Hindlimb muscle (tissue), 1 donor: ENCODE results near the gene ANO4. TPM values are rescaled to one million over a fixed set of nuclear protein-coding genes. Genes with fewer than 3 reads are reported as not detected.

ENCODE experiments used
- DNase-seq: peaks from one replicate; pipeline ENCODE4 v3.0.0-alpha.2; 2013
- polyA plus RNA-seq: library from polyadenylated mRNA; unstranded; fragments of 120-200 nt; gene quantifications from one replicate; pipeline ENCODE4 v1.2.1, GENCODE V29; 2013; ENCODE audit not compliant: insufficient read length

ANO4 gene
- polyA plus RNA-seq: 0.80 TPM

DNA sequence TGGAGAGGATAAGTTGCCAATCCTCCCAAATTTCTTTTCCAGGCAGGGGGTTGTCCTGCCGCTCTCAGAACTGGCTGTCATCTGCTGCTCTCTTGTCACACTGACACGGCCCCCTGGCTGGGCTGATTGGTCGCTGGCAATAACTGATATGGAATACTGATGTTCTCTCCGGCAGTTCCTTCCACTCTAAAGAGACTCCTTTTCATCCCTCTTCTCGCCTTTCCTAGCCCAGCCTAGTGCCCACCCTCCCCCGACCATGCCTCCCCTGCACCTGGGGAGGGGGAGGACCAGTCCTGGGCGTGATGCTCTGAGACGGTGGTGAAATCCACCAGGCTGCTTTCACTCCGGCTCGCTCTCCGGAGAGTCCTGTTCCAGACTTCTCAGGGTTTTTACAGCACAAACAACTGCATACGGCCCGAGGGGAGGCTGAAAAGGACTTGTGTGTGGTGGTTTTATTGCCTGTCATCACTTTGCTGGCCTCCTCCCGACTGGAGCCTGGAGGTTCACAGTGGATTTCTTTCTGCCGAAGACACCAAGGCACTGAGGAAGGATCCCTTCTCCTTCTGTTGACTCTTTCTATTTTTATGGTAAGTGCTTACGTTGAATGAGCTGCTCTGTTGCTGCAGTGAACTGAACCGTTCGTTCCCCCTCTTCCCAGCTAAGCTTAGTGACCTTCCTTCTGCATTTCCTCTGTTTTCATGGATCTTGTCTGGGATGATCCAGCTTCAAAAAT is at the start of gene ANO4:
ANO4 (plus strand) TSS at position 336 of the 733 bp plus-strand sequence. CDS start 107,010 bp downstream, outside the sequence.
- no peak for DNase-seq

DNA sequence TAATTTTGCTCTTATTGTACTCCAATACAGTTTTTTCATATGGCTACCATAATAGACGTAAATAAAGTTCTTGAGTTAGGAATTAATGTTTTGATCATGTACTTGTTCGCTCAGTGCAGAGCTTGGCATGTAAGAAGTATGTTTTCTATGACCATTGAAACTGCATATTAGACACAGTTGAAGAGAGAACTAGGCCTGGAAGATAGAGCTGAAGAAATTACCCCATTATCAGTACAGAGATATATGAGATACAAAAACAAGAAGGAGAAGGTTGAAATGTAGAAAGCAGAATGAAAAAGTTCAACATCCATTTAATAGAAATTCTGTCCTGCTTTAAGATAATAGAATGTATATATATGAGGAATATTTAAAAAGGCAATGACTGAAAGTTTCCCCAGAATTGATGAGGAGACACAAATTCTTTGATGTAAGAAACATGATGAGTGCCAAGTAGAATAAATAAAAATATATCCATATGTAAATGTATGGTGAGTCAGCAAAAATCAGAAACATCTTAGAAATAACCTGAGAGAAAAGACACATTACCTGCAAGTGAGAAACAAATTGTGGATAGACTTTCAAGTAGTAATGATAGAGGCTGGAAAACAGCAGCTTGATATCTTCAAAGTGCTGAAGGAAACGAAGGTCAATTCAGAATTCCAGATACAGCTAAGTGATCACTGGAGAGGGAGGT is 49.1 kb upstream of the ANO4 start:
- DNase-seq: no peak

DNA sequence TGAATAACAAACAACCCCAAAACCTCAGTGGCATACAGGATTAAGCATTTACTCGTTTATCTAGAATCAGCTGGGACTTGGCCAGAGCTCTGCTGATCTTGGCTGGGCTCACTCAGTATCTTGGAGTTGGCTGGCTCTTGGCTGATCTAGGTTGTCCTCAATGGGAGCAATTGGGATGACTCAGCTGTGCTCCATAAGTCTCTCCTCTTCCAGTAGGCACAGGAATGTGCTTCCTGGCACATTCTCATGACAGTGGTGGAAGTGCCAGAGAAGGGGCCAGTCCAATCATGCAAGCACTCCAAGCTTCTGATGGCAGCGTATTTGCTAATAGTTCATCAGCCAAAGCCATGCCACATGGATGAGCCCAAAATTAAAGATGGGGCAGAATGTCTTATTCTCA is 41.7 kb upstream of the ANO4 start:
- DNase-seq: no peak

DNA sequence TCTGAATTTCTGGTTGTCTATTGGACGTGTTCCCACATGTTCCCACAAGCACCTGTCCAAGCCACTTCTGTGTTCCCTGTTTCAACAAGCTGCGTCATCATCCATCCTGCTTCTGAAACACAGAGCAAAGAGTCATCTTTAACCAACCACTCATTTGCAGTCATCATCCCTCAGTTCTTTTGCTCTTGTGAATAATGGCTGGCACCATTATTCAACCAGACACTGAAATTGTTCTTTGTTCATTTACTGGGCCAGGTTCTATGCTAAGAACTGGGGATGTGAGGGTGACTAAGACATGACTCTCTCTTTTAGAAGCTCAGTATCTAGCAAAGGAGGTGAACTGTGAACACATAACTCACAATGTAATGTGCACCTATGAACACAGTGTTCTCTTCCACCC is 40.7 kb upstream of the ANO4 start:
- DNase-seq: no peak

DNA sequence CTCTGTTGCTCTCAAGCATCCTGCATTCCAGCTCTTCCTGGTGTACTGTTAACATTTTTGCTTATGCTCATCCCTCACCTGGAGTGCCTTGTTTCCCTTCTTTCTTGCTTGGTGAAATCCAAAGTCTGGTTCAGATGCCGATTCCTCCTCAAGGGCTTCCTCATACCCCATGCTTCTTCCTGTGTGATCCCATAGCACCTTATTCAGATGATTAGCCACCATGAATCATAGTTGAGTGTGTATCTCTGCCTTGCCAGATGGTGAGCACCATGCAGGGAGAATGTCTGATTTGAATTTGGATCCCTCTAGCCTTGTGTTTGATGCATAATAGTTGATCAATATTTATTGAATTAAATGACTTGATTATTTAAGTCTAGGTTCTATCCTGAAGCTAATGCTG is 39.4 kb upstream of the ANO4 start:
- DNase-seq: no peak

DNA sequence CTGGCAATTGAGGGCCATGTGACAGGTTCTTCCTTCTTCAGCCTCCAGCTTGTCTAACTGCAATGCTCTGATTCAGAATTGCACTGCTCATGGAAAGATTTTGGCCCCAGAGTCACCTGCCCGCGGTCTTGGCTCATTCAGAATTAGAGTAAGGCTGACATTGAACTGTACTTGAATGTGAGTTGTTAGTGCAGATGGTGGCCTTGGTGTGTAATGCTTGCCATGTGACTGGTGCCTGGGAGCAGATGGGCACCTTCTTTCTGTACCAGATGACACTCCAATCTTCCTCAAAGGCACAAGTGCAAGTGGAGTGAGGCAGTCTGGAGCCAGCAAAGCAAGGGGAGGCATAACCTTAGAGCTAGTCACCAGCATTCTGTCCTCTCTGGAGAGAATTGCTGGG is 36.5 kb upstream of the ANO4 start:
- no peak for DNase-seq

DNA sequence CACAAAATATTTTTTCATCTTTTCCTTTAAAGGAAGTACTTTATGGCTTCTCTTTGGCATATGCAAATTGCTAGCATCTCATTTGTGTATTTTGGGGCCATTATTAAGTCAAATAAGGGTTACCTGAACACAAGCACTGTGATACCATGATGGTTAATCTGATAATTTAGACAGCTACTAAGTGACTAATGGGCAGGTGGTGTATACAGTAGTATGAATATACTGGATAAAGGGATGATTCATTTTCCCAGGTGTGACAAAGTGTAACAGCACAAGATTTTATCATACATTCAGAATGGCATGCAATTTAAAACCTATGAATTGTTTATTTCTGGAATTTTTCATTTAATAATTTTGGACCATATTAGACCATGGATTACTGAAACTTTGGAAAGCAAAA is 27.2 kb upstream of the ANO4 start:
- DNase-seq: no peak

DNA sequence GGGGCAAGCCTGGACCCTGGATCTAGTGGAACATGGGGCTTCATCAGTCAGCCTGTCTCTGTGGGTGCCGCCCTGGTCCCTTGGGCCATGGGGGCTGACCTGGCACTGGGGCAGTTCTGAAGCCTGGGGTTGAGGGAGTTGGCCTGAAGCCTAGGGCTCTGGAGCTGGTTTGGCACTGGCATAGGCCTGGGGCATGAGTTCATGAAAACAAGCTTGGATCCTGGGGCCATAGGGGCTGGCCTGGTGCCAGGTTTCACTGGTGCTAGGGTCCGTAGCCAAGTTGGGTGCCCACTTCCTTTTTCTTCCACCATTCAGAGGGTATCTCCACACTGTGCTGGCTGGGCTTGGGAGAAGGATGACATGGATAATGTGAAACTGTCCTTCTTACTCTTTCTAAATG is 26.6 kb upstream of the ANO4 start:
- DNase-seq: no peak

DNA sequence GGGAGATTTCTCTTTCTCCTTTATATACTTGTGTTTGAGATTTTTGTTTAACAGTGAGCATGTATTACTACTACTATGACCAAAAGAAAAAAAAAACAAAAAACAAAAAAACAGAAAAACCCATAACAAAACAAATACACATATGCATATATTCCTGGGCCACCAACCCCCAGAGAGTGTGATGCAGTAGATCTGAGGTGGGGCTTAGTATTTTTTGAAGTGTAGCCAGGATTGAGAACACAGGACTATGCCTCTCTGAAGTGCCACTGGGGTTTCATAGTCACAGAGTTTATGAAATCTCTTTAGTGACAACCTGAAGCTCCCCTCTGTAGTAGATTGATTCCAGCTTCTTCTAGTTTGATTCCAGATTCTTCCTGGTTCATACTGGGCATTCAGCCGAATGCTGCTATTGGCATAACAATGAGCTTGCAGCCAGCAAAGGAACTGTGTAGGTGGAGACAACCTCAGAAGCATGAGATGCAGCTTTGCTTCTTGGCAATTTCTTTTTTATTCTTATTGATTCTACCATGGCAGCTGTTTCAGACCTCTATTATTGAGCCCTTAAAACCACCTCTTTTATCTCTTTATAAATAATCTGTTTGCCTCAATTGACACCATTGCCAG is 15.5 kb upstream of the ANO4 start:
- no peak for DNase-seq

DNA sequence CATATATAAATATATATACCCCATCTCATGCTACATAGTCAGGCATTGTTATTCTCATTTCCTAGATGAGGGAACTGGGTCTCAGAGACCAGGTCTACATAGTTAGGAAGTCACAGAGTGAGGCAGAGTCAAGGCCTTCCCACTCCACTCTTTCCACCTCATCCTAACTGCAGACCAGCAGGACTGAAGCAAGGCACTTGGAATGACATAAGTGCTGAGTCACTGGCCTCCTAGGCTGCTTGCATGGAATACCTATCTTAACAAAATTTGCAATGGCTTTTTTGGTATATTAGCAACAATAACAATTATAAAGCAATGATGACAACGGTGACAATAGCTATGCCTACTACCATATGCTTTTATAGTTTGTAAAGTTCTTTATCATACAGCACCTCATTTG is 5.4 kb upstream of the ANO4 start:
- DNase-seq: no peak

DNA sequence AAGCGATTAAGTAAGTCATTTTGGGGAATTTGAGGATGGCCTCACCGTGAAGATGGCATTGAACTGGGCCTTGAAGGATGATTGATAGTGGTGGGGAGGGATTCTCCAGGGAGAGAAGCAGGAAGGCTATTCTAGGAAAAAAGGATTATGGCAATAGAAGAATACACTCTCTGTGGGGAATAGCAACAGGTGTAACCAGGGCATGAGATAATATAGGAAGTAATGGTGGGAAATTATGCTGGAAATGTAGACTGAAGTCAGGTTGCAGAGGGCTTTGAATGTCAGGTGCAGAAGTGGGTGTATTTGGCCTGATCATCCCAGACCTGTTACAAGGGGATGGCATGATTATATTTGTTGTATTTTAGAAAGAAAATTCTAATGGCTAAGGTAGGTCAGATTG is 4.6 kb upstream of the ANO4 start:
- DNase-seq: no peak

DNA sequence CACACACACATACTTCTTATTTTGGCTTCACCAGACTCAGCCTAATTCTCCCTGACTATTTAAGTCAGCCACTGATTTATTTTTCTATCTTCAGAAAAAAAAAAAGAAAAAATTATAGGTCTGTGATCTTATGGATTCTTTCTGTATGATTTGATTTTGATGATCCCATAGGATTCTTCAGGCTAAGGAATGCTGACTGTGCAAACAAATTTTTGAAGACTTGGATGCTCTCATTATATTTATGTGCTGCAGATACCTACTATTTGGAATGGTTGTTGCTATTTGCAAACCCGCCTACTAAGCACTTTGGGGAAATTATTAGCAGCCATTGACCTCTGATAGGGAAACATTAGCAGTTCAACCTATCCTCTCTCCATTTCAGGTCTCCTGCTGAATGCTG is 4.0 kb upstream of the ANO4 start:
- no peak for DNase-seq

DNA sequence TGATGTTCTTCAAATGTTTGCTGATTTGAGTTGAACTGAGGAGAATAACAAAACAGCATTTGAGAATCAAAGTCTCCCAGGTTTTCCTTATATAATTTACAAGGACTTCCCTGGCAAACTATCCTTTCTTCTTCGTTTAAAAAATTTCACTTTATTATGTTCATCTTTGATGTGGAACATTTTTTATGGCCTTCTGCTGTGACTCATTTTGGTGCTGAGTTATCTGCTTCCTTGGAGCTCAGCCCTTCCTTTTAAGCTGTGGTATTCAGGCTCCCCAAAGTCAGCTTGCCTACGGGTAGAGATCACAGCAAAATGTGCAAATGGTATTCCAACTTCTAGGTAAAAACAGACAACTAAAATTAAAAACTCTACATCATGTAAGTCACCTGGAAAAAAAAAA is 1.4 kb upstream of the ANO4 start:
- no peak for DNase-seq

DNA sequence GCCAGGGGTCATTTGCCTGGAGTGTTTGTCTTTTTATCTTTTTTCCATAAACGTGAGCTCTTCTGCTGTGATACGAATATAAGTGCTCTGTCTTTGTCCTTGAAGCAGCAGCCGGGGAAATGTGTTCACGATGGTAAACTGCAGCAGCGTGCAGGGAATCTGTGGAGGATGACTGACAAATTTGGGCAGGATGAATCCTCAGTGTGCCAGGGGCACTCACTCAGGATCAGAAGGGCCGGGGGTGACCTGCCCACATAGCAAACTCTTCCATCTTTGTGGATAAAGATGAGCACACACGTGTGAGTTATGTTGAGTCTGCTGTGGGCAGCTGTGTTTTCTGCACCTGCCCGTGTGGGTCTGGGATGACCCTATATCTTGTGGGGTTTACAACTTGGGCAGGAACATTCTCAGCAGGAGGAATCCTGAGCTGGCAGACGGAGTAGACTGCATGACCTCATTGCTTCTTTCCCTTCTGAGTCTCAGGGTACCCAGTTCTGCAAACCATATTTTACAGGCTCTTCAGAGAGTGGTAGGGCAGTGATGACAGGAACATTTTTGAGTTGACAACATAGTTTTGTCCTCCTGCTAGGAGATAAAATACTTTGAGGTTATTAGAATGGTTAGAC is 711 bp downstream of the ANO4 start:
- no peak for DNase-seq

DNA sequence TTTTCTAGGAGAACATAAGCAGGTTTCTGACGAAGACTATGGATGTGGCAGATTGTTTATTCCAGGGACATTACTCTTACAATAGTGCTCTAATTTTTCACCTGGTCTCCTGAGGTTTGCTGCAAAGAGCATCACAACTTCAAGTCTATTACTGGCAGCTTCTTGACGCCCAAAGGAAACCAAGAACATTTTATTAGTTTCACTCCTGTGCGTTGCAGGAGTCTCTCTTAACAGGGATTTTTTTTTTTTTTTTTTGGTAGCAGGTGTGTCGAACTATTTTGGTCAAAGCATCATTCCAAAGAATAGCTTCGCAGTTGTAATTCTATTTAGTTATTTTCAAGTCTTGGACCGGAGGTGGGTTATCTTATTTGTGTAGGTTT is 1.2 kb downstream of the ANO4 start:
- DNase-seq: no peak

DNA sequence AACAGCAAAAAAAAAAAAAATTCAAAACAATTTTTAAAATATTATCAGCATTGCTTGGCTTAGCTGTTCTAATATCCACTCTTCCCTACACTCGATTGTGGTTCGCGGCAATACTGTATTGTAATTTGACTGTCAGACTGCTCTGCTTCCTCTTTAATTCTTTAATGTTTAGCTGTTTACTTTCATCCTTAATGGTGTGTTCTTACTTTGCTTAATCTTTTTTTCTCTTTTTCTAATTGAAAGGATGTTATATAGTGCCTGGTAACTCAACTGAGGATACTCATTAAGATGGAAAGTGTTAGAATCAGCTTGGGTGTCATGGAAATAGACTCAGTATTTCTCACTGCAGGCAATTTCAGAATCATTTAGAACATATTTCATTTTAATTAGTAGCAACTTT is 2.0 kb downstream of the ANO4 start:
- DNase-seq: no peak

DNA sequence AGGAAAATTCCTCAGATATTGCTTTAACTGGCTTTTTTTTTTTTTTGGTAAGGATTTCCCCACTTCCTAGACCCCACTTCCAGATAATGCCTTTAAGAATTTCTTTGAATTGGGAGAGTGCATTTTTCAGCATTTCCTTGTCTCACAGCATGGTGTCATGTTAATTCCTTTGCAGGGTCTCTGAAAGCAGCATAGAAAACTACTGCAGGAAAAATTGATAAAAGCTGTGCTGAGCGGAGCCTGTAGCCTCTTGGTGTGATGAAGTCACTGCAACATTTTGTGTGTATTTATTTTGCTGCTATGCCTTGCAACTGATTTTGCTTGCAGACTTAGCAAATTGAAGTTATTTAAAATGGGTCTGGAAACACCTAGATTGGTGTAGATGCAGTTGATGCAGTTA is 2.7 kb downstream of the ANO4 start:
- DNase-seq: no peak

DNA sequence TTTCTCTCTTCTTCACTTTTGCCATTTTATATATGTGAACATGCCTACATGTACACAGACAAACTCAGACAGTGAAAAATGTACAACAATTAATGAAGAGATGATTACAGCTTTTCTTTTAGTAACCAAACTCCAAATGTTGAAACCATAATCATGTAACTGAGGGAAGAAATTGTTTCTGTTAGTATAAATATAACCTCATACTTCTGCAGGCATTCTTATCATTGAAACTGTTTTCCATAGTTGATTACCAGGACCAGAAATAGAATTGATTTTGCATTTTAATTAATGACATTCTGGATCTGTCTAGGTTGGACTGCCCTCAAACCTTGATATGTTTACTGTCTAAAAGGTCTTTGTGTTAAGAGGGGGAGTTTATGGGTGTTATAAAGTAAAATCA is 3.2 kb downstream of the ANO4 start:
- no peak for DNase-seq

DNA sequence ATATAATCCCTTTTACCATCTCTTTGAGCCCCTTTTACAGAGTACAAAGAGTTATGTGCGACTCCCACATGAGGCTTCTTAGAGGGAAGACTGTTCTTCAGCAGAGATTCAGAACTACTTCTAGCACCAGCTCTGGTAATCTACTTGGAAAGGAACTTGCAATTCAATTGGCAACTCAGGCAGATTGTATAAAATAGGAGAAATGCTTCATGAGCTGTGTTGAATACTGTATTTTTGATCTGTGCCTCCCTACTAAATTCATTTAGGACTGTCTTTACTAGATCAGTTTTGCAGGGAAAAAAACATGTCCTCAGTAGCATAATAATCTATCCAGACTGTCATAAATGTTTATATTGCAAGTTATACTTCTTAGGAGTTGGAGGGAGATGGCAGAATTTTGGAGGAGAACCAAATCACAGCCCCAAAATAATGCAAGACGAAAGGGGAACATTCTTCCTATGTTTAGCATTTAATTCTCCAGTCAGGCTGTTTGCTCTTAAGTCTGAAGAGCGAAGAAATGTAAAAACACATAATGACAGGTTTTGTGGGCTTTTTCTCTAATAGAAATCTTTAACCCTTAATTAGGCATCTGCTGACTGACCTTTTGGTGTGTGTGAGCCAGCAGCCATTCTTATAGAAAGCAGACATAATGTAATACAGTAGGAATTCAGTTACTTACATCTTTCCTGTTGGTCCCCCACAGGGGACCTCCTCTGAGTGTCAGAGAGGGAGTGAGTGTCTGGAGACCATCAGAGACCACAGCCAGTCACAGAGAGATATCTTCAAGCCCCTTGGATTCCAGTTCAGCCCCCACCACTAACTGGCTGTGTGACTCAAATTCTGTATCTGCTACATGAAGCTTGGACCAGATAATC is 3.9 kb downstream of the ANO4 start:
- no peak for DNase-seq

DNA sequence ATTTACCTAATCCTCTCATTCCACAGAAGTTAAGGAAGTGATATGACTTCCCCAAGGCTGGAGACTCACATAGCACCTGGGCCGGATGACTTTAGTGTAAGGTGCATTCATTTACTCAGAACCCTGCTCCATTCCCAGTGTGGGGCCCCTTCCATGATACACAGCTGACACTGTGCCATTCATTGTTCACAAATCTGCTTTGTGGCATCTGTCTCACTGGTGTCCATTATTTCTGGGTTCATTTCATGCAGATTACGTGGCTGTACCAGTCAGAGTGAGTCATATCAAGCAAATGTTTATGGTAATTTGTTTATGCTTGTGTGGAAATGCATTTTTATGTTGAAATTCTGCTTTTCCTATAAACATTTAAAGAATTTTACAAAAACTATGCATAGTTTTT is 5.2 kb downstream of the ANO4 start:
- DNase-seq: no peak

DNA sequence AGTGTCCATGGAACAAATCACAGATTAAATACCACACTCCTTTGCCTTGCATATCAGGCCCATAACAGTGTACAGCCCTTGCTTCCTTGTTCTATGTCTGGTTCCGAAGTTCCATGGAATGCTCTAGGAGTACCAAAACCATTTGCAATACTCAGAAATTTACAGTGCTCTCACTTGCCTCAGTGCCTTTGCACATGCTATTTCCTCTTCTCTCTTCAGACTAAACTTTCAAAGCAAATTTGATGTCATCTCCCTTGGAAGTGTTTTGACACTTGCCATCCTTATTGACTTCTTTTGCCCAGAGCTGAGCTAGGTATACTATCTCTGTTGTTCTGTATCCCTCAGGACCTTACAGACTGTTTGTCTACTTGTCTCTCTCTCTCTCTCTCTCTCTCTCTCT is 6.1 kb downstream of the ANO4 start:
- DNase-seq: no peak

DNA sequence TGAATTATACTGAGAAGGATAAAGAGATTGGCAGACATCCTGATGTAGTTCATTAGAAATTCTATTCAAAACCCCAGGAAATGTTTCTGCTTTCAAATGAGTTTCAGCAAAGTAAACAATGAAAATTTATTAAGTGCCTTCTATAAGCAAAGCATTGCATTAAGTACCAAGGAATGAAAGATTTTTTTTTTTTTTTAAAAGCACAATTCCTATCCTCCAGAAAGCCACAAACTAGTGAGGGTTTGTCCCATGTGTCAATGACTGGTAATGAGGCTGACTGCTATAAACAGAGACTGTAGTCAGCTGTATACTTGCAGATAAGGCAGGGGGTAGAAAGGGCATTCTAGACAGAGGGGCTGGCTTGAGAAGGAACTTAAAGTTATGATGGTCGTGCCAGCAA is 6.7 kb downstream of the ANO4 start:
- DNase-seq: no peak

DNA sequence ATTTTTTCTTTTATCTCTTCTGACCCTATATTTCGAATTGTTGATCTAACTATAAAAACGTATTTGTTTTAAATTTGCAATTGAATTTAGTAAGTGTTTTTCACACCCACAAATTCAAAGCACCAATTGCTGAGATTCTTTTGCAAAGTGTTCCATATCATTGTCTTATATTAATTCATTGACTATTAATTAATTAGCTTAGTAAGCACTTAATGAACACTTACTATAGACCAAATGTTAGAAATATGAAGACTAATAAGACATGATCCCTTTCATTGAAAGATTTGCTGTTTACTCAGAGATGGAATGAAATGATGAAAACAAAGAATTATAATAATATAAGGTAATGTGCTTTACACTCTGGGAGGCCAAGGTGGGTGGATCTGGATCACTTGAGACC is 14.2 kb downstream of the ANO4 start:
- no peak for DNase-seq
